ENCODE measurements around the gene SETDB2. TPM values are rescaled to one million over a fixed set of nuclear protein-coding genes. Genes with fewer than 3 reads are reported as not detected.

Gene SETDB2
- polyA plus RNA-seq, 1 donor from 2014 or later, result 14.6 TPM

GRCh38 chr13:49450105-49450819 is 6.2 kb downstream of the SETDB2 start:
- no peak overlapping the region for H2AFZ ChIP-seq (ENCODE audit: low read depth, low read length)
- TF ChIP-seq CTCF (IDR thresholded peaks at IDR 0.05; ENCODE audit: poor library complexity, severe bottlenecking) (no peak), TAF1 (IDR thresholded peaks at IDR 0.05; ENCODE audit: low read depth) (no peak), SMC3 (conservative IDR thresholded peaks at IDR 0.05; ENCODE audit: poor library complexity) (no peak), RAD21 (conservative IDR thresholded peaks at IDR 0.05) (no peak), EZH2 (IDR thresholded peaks at IDR 0.05; ENCODE audit: borderline replicate concordance, insufficient read depth, low read length, poor library complexity, severe bottlenecking) (no peak), POLR2AphosphoS5 (IDR thresholded peaks at IDR 0.05) (no peak), MXI1 (conservative IDR thresholded peaks at IDR 0.05; ENCODE audit: poor library complexity, severe bottlenecking) (no peak), EP300 (conservative IDR thresholded peaks at IDR 0.05; ENCODE audit: poor library complexity, severe bottlenecking) (no peak), REST (IDR thresholded peaks at IDR 0.05; ENCODE audit: borderline replicate concordance) (no peak)
- peaks cover 20% of the 10 kb centered on the region for H3K79me2 ChIP-seq (replicated peaks; ENCODE audit: insufficient read depth, low read length)
- no peak overlapping the region for H3K4me2 ChIP-seq (ENCODE audit: low read length)
- no peaks in the 10 kb centered on the region for H4K20me1 ChIP-seq (ENCODE audit: insufficient read depth)
- H3F3A ChIP-seq (ENCODE audit: insufficient read depth, low read length, poor library complexity, severe bottlenecking), result no peaks in the 10 kb centered on the region
- no peak overlapping the region for H3K9ac ChIP-seq (ENCODE audit: low read length)
- H3K9me2 ChIP-seq (ENCODE audit: insufficient read depth, low read length), result no peaks in the 10 kb centered on the region
- no peaks in the 10 kb centered on the region for H3K36me3 ChIP-seq (ENCODE audit: insufficient read depth, low read length)
- no peak overlapping the region for H3K27ac ChIP-seq (ENCODE audit: low read length)
- no peaks in the 10 kb centered on the region for H3K27me3 ChIP-seq (ENCODE audit: insufficient read depth, low read depth, low read length)
- no peak overlapping the region for H3K4me3 ChIP-seq (ENCODE audit: low read length)
- H3K9me3 ChIP-seq (ENCODE audit: low read length), result no peaks in the 10 kb centered on the region

- Histone ChIP-seq H3K27ac (ENCODE audit: low read length) (no peak overlapping the region), H3K9me3 (ENCODE audit: low read length) (no peaks in the 10 kb centered on the region)
These were observed 8.8 kb downstream of the SETDB2 start for GRCh38 chr13:49452725-49453457.

More at GRCh38 chr13:49452725-49453457, 8.8 kb downstream of the SETDB2 start:
- Histone ChIP-seq H3K27me3 (ENCODE audit: insufficient read depth, low read depth, low read length) (no peaks in the 10 kb centered on the region), H3K36me3 (ENCODE audit: insufficient read depth, low read length) (no peaks in the 10 kb centered on the region), H3K79me2 (replicated peaks; ENCODE audit: insufficient read depth, low read length) (peaks cover 7% of the 10 kb centered on the region), H2AFZ (ENCODE audit: low read depth, low read length) (no peak overlapping the region), H3K9ac (ENCODE audit: low read length) (no peak overlapping the region), H4K20me1 (ENCODE audit: insufficient read depth) (no peaks in the 10 kb centered on the region), H3K9me2 (ENCODE audit: insufficient read depth, low read length) (no peaks in the 10 kb centered on the region), H3K4me2 (ENCODE audit: low read length) (no peak overlapping the region), H3K4me3 (ENCODE audit: low read length) (no peak overlapping the region), H3F3A (ENCODE audit: insufficient read depth, low read length, poor library complexity, severe bottlenecking) (no peaks in the 10 kb centered on the region)
- TF ChIP-seq MXI1 (conservative IDR thresholded peaks at IDR 0.05; ENCODE audit: poor library complexity, severe bottlenecking), result no peak
